GM23338 (cell line): Measurements from ENCODE around the gene ERVV-1.

Experiments
- CREB1 ChIP-seq: fragments of 250-450 bp; sonication (Bioruptor Pico); IDR thresholded peaks from 2 replicates; pipeline ENCODE4 v1.5.0; 2020; ENCODE audit warnings: low read depth, mild to moderate bottlenecking, moderate library complexity
- EZH2 ChIP-seq: fragments of 200-600 bp; sonication (generic); IDR thresholded peaks from one replicate; pipeline ENCODE4 v1.8.0; 2017; ENCODE audit warnings: antibody characterized with exemption, mild to moderate bottlenecking, low read depth; ENCODE audit not compliant: unreplicated experiment
- EZH2phosphoT487 ChIP-seq: fragments of 200-600 bp; sonication (generic); IDR thresholded peaks from one replicate; pipeline ENCODE4 v1.8.1; 2018; ENCODE audit warnings: antibody characterized with exemption; ENCODE audit not compliant: unreplicated experiment
- JUNB ChIP-seq: IDR thresholded peaks from one replicate; pipeline ENCODE4 v1.6.1; 2016; ENCODE audit warnings: antibody characterized with exemption; ENCODE audit not compliant: unreplicated experiment
- NANOG ChIP-seq: IDR thresholded peaks from 2 replicates; pipeline ENCODE4 v1.6.1; 2016; ENCODE audit warnings: antibody characterized with exemption, borderline replicate concordance
- POLR2AphosphoS5 ChIP-seq: IDR thresholded peaks from 2 replicates; pipeline ENCODE4 v1.6.1; 2016; ENCODE audit warnings: antibody characterized with exemption, low read depth
- TF ChIP-seq, protein P1 (sequence below), 2 experiments: fragments of 200-600 bp in 1 of 2; sonication (generic) in 1 of 2; conservative IDR thresholded peaks; 2 replicates each; pipeline versions ENCODE4 v1.5.1 to v1.6.1; 2016 to 2017; ENCODE audit warnings: antibody characterized with exemption in 2 of 2, low read depth in 2 of 2, mild to moderate bottlenecking in 2 of 2, moderate library complexity in 1 of 2
- TF ChIP-seq, protein P2 (sequence below): IDR thresholded peaks from one replicate; pipeline ENCODE4 v1.6.1; 2018; ENCODE audit warnings: antibody characterized with exemption; ENCODE audit not compliant: unreplicated experiment
- TF ChIP-seq, protein P3 (sequence below): IDR thresholded peaks from 2 replicates; pipeline ENCODE4 v1.6.1; 2016; ENCODE audit warnings: antibody characterized with exemption

DNA sequence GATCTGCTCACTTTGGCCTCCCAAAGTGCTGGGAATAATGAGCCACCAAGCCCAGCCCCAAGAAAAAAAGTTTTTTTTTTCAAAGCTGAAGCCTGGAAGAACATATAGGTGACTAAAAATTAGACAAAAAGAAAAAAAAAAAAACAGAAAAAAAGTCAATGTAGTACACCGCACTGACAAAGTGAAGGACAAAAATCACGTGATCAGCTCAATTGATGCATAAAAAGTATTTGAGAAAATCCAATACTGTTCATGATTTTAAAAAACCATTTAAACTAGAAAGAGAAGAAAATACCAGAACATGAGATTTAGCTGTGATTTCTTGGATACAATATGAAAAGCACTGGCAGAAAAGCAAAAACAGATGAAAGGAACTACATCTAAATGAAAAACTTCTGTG lies 20.3 kb downstream of the ERVV-1 start:
- TF ChIP-seq, protein P1, sequence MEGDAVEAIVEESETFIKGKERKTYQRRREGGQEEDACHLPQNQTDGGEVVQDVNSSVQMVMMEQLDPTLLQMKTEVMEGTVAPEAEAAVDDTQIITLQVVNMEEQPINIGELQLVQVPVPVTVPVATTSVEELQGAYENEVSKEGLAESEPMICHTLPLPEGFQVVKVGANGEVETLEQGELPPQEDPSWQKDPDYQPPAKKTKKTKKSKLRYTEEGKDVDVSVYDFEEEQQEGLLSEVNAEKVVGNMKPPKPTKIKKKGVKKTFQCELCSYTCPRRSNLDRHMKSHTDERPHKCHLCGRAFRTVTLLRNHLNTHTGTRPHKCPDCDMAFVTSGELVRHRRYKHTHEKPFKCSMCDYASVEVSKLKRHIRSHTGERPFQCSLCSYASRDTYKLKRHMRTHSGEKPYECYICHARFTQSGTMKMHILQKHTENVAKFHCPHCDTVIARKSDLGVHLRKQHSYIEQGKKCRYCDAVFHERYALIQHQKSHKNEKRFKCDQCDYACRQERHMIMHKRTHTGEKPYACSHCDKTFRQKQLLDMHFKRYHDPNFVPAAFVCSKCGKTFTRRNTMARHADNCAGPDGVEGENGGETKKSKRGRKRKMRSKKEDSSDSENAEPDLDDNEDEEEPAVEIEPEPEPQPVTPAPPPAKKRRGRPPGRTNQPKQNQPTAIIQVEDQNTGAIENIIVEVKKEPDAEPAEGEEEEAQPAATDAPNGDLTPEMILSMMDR (conservative IDR thresholded peaks at IDR 0.05; ENCODE audit: low read depth in 2 of 2) = no peak
- no peak for TF ChIP-seq EZH2
- no peak for TF ChIP-seq POLR2AphosphoS5
- no peak for TF ChIP-seq EZH2phosphoT487
- TF ChIP-seq, protein P2, sequence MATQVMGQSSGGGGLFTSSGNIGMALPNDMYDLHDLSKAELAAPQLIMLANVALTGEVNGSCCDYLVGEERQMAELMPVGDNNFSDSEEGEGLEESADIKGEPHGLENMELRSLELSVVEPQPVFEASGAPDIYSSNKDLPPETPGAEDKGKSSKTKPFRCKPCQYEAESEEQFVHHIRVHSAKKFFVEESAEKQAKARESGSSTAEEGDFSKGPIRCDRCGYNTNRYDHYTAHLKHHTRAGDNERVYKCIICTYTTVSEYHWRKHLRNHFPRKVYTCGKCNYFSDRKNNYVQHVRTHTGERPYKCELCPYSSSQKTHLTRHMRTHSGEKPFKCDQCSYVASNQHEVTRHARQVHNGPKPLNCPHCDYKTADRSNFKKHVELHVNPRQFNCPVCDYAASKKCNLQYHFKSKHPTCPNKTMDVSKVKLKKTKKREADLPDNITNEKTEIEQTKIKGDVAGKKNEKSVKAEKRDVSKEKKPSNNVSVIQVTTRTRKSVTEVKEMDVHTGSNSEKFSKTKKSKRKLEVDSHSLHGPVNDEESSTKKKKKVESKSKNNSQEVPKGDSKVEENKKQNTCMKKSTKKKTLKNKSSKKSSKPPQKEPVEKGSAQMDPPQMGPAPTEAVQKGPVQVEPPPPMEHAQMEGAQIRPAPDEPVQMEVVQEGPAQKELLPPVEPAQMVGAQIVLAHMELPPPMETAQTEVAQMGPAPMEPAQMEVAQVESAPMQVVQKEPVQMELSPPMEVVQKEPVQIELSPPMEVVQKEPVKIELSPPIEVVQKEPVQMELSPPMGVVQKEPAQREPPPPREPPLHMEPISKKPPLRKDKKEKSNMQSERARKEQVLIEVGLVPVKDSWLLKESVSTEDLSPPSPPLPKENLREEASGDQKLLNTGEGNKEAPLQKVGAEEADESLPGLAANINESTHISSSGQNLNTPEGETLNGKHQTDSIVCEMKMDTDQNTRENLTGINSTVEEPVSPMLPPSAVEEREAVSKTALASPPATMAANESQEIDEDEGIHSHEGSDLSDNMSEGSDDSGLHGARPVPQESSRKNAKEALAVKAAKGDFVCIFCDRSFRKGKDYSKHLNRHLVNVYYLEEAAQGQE = no peak
- TF ChIP-seq CREB1 (CRISPR knock-in tag) = no peak
- TF ChIP-seq NANOG = no peak
- TF ChIP-seq, protein P3, sequence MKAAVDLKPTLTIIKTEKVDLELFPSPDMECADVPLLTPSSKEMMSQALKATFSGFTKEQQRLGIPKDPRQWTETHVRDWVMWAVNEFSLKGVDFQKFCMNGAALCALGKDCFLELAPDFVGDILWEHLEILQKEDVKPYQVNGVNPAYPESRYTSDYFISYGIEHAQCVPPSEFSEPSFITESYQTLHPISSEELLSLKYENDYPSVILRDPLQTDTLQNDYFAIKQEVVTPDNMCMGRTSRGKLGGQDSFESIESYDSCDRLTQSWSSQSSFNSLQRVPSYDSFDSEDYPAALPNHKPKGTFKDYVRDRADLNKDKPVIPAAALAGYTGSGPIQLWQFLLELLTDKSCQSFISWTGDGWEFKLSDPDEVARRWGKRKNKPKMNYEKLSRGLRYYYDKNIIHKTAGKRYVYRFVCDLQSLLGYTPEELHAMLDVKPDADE = no peak
- no peak for TF ChIP-seq JUNB
